ENCODE measurements around the gene SMARCA4.
A peak's percentile ranks its signal among the peaks of the same experiment; 100 is the strongest.

The SMARCA4 gene

DNA sequence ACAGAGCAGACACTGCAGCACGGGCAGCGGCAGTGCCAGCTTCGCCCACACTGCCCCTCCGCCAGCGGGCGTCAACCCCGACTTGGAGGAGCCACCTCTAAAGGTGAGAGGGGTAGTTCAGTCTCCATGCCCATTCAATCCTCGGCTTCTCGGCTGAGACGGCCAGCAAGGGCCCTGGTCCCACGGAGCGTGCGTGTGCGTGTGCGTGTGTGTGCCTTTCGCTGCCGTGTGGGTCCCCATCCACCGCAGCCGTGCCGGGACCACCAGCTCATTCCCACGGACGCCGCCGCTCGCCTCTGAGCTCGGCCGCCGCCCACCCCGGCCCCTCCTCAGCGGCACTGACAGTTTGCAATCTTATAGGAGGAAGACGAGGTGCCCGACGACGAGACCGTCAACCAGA lies 72.9 kb downstream of the SMARCA4 start:
- DNase-seq (ENCODE audit: low read depth in 2 of 2), result no peak

DNA sequence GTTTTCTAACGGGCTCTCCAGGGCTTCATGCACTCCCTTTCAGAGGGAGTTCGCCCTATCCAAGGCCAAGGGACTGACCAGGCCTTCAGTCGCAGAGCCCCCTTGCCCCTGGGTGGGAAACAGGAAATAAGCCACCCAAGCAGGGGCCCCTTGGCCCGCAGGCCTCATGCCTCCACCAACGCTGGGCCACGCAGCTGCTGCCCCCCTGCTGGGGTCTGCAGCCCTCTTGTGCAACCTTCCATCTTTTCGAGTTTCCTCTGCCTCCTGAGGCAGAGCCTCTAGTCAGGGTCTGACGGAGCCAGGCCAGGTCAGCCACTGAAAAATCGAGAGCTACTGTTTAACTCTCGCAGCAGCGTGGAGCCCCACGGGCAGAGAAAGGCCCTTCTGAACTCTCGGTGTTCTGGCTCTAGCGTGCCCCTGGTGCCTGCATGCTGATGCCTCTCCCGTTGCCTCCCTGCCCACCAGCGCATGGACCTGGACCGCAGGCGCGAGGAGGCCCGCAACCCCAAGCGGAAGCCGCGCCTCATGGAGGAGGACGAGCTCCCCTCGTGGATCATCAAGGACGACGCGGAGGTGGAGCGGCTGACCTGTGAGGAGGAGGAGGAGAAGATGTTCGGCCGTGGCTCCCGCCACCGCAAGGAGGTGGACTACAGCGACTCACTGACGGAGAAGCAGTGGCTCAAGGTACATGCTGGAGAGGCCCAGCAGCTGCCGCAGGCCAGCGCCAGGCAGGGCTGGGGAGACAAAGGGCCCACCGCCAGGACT lies 73.8 kb downstream of the SMARCA4 start:
- DNase-seq (ENCODE audit: low read depth in 2 of 2), result no peak

- DNase-seq (ENCODE audit: low read depth in 2 of 2), result peak; percentile 57 to 83
Observed at GRCh38 chr19:11035441-11036377, 74.9 kb downstream of the SMARCA4 start.

DNA sequence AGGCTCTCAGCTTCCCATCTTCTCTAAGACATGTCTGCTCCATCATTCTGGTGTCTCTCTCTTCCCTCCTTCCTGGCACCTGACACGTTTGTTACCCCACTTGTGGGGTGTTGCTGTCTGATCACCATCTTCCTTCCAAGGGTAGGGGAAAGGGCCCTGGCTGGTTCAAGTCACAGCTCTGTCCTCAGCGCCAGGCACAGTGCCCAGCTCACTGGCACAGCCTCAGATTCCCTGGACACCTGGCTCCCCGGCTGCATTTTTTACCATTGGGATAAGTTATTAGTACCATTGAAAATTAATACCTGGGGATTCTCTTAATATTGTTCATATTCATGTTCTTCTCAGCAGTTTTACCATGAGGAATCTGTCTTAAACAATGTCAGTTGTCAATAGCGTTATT lies 77.7 kb downstream of the SMARCA4 start:
- no peak for DNase-seq (ENCODE audit: low read depth in 2 of 2)

DNA sequence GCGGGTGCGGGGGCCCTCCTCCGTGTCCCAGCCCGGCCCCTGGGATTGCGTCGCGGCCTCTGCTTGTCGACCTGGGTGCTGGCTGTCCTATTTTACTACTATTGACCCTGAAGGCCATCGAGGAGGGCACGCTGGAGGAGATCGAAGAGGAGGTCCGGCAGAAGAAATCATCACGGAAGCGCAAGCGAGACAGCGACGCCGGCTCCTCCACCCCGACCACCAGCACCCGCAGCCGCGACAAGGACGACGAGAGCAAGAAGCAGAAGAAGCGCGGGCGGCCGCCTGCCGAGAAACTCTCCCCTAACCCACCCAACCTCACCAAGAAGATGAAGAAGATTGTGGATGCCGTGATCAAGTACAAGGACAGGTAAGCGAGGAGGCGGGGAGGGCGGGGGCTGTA lies 80.4 kb downstream of the SMARCA4 start:
- DNase-seq (ENCODE audit: low read depth in 2 of 2), result no peak

GRCh38 chr19:11041966-11042627 lies 81.3 kb downstream of the SMARCA4 start:
- no peak for DNase-seq (ENCODE audit: low read depth in 2 of 2)

DNA sequence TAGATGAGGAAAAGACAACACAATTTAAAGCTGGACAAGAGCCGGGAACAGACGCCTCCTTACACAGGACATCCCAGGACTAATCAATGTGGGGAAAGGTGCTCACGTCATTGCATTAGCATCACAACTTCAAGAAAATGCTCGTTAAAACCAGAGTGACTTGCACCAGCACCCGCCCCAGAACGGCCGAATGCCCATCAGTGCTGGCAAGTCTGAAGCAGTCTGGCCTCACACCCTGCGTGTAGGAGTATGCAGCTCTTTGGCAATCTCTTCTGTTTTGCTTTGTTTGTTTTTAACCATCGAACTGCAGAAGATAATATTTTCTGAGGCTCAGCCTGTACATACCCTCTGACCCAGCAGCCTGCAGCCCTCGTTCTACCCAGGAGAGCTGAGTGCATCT lies 83.6 kb downstream of the SMARCA4 start:
- no peak for DNase-seq (ENCODE audit: low read depth in 2 of 2)

- DNase-seq (ENCODE audit: low read depth in 2 of 2), result no peak
Observed at GRCh38 chr19:11045536-11045935, 84.7 kb downstream of the SMARCA4 start.

DNA sequence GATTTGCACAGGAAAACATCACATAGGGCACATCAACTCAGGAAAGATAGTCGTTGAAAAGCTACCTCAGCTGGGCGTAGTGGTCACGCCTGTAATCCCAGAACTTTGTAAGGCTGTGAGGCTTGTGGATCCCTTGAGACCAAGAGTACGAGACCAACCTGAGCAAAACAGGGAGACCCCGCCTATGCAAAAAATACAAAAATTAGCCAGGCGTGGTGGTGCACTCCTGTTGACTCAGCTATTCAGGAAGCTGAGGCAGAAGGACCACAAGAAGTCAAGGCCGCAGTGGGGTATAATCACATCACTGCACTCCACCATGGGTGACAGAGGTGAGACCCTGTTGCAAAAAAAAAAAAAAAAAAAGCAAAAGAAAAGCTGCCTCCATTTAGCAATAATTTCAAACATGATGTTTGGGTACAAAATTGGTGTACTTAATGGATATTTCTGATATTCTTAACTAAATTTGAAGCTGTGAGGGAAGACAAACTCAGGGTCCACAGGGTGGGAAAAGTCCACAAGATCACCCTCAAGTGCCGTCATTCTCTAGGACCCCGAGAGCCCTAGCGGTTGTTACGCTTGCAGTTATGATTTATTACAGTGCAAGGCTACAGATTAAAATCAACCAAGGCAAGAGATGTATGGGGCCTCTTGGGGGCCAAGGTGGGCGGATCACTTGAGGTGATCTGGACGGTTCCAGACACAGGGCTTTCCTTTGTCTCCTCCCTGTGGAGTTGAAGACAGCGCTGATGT lies 86.0 kb downstream of the SMARCA4 start:
- no peak for DNase-seq (ENCODE audit: low read depth in 2 of 2)

DNA sequence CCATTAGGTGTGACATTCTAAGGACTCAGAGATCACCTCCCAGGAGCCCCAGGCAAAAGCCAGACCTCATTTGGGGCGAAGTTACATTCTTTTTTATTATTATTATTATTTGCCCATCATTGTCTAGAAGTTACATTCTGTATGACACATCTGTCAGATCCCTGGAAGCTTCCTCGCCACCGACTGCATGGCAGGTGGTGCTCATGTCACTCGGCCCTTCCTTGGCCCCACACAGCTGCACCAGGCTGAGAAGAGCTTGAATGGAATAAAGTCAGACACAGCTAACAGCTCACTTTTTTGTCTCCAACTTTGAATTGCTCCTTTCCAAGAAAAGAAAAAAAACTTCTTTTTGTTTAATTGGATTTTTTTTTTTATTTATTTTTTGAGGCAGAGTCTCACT lies 87.0 kb downstream of the SMARCA4 start:
- no peak for DNase-seq (ENCODE audit: low read depth in 2 of 2)

DNA sequence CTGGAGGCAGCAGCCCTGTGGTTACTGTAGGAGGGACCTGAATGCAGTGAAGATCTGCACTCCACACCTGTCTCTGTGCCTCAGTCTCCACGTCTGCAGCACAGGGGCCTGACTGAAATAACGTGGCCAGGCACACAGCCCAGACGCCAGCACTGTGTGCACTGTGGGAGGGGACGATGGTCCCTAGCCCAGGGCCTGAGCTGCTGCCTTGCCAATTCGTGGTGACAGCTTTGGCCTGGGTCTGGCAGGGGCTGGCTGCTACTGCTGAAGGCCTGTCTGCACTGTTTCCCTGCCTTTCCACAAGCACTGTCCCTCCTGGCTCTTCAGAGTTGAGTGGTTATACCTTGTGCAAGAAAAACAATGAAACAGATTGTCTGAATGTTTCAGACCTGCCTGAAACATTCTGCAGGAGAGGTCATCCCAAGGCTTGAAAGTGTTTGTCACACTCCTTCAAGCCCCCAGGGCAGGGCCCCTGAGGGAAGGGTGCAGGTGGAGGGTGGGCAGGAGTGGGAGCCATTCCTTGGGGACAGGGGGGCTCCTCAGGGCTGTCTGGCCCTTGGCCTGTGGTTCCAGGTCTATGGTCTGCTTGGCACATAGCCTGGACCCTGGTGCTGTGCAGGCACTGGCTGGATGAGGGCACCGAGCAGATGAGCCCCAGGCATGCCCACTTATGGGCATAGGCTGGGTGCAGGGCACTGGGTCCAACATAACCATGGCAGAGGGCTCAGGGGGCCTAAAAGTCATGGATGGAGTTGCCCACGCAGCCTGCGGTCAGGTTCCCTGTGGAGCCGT lies 89.7 kb downstream of the SMARCA4 start:
- no peak for DNase-seq (ENCODE audit: low read depth in 2 of 2)

- DNase-seq (ENCODE audit: low read depth in 2 of 2), result no peak
Observed at GRCh38 chr19:11053817-11054195, 93.0 kb downstream of the SMARCA4 start.

GRCh38 chr19:11054200-11054599 lies 93.4 kb downstream of the SMARCA4 start:
- DNase-seq (ENCODE audit: low read depth in 2 of 2), result no peak

- no peak for DNase-seq (ENCODE audit: low read depth in 2 of 2)
Observed at GRCh38 chr19:11054628-11055027, 93.8 kb downstream of the SMARCA4 start.

GRCh38 chr19:11058246-11059030 lies 97.6 kb downstream of the SMARCA4 start:
- no peak for DNase-seq (ENCODE audit: low read depth in 2 of 2)

GRCh38 chr19:11059511-11060358 lies 98.9 kb downstream of the SMARCA4 start:
- DNase-seq (ENCODE audit: low read depth in 2 of 2), result no peak

DNA sequence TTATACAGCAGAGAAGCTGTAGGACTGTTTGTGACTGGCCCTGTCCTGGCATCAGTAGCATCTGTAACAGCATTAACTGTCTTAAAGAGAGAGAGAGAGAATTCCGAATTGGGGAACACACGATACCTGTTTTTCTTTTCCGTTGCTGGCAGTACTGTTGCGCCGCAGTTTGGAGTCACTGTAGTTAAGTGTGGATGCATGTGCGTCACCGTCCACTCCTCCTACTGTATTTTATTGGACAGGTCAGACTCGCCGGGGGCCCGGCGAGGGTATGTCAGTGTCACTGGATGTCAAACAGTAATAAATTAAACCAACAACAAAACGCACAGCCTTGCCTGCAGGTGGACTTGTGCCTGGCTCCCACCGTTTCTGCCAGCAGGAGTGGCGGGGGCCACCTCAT lies 101.1 kb downstream of the SMARCA4 start:
- DNase-seq (ENCODE audit: low read depth in 2 of 2), result no peak

DNA sequence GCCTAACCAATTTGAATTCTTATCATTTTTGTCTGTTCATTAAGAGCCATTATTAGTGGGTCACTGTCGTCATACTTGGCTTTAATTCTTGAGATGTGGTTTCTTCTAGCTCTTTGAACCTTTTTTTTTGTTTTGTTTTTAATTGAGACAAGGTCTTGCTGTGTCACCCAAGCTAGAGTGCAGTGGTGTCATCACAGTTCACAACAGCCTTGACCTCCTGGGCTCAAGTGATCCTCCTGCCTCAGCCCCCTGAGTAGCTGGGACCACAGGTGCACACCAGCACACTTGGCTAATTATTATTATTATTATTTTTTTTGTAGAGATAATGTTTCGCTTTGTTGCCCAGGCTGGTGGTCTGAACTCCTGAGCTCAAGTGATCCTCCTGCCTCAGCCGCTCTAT lies 102.6 kb downstream of the SMARCA4 start:
- DNase-seq (ENCODE audit: low read depth in 2 of 2), result no peak

- no peak for DNase-seq (ENCODE audit: low read depth in 2 of 2)
Observed at GRCh38 chr19:11064831-11065303, 104.0 kb downstream of the SMARCA4 start.
